ENCODE measurements around the gene RBM47.
"Not testable (repeated sequence)": the region's sequence is repeated elsewhere in the genome, so short reads cannot be mapped to it uniquely, and the experiment has no call there.

The RBM47 gene

GRCh38 chr4:40561543-40562177, 68.0 kb downstream of the RBM47 start:
- DNase-seq: not testable (repeated sequence)

DNA sequence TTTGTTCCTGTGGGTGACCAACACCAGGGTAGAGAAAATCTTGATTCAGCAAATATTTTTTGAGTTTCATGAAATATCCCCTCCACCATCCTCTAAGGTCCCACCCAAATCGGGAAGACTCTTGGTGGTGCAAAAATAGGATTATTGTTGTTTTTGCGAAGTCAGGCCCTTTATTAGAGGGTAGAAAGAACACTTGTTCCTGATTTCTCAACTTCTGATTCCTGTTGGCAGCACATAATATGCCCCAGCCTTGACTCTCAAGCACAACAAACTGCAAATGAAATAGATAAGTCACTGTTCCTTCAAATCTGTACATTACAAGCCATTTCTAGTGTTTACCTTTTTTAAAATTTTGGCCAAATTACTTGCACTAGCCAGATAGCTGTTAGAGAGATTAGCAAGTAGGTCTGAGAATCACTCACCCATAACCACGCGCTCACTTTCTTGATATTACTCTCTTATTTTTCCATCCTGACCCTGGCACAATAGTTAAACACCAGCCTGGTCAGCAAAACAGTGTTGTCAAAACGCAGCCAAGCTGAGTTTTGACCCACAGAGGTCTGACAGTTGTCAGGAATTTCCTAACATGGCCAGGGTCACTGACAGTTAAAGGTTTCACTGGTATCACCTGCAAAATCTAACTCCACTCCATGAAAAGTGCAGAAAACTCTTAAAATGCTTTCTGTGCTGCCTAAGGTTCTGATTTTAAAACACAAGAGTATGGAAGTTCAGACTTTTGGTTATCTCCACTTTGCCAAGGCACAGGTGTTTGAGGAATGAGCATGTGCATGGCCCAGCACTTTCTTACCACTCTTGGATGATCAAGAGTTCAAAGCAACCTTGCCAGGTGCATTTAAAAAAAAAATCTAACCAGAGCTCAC, 69.8 kb downstream of the RBM47 start:
- no peak for DNase-seq

GRCh38 chr4:40557736-40558135, 71.9 kb downstream of the RBM47 start:
- no peak for DNase-seq

- DNase-seq: no peak
Observed at GRCh38 chr4:40555176-40555900, 74.3 kb downstream of the RBM47 start.

GRCh38 chr4:40554641-40555040, 75.0 kb downstream of the RBM47 start:
- not testable (repeated sequence) for DNase-seq

GRCh38 chr4:40553995-40554394, 75.7 kb downstream of the RBM47 start:
- no peak for DNase-seq

- peak; percentile 21 for DNase-seq
Observed at GRCh38 chr4:40552536-40552935, 77.1 kb downstream of the RBM47 start.

DNA sequence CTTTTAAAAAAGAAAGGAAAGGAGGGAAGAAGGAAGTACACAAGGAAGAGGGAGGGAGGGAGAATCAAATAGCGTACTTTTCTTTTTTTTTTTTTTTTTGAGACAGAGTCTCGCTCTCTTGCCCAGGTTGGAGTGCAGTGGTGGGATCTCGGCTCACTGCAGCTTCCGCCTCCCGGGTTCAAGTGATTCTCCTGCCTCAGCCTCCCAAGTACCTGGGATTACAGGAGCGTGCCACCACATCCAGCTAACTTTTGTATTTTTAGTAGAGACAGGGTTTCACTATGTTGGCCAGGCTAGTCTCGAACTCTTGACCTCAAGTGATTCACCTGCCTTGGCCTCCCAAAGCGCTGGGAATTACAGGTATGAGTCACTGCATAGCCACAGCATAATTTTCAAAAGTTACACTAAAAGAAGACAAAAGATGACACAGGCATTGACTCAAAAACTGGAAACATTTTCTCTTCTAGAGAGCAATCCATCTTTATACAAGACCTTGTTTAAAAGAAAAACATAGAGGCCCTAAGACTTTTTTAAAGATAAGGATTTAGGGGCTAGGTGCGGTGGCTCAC, 78.0 kb downstream of the RBM47 start:
- not testable (repeated sequence) for DNase-seq

- peak; percentile 19 for DNase-seq
Observed at GRCh38 chr4:40550948-40551462, 78.7 kb downstream of the RBM47 start.

DNA sequence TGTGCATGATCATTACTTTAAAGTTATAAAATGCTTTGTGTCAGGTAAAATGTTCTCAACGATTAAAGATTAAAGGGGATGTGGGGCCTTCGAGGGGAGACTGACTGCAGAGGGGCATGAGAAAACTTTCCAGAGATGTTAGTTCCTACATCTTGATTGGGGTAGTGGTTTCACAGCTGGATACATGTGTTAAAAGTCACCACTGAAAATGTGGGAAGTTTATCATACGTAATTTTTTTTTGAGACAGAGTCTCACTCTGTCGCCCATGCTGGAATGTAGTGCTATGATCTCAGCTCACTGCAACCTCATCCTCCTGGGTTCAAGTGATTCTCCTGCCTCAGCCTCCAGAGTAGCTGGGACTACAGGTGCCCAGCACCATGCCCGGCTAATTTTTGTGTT, 79.5 kb downstream of the RBM47 start:
- DNase-seq: no peak

DNA sequence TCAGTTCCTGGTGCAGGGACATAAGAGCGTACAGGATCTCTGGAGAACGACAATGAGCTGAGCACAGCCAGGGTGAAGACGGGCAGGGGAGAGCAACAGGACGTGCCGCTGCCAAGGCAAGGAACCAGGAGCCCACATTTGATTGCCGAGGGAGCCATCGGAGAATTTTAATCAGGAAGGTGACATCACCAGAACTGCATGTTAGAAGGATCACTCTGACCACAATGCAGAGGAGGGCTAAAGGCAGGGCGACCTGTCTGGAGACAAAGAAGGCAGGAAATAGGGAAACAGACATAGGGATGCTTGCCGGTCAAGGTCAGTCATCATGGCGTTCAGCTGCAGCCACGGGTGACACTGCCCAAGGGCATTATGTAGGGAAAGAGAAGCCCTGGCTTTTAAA, 81.4 kb downstream of the RBM47 start:
- no peak for DNase-seq

GRCh38 chr4:40547789-40548132, 81.9 kb downstream of the RBM47 start:
- no peak for DNase-seq

- no peak for DNase-seq
Observed at GRCh38 chr4:40546969-40547788, 82.5 kb downstream of the RBM47 start.

GRCh38 chr4:40546506-40546905, 83.2 kb downstream of the RBM47 start:
- DNase-seq: no peak

GRCh38 chr4:40545487-40545886, 84.2 kb downstream of the RBM47 start:
- not testable (repeated sequence) for DNase-seq

- no peak for DNase-seq
Observed at GRCh38 chr4:40544221-40544620, 85.4 kb downstream of the RBM47 start.

GRCh38 chr4:40540800-40541199, 88.9 kb downstream of the RBM47 start:
- DNase-seq: no peak

DNA sequence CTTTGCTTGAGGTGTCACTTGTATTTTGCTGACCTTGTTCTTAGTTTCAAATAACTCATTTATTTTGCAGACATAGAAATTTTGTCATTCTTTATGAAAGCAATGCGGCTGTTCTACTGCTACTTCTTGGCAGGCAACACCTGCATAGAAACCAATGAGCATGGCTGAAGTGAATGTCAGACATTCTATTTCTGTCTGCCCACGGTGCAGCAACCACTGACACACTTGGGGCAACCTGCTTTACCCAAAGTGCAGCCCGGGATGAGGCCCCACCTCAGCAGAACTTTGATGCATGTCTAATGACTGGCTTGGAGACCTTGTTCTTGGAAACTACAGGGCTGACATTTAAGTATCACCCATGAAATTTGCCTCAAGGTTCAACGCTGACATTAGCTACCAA, 93.6 kb downstream of the RBM47 start:
- DNase-seq: no peak

GRCh38 chr4:40531636-40532023, 98.0 kb downstream of the RBM47 start:
- DNase-seq: no peak

GRCh38 chr4:40530961-40531635, 98.6 kb downstream of the RBM47 start:
- no peak for DNase-seq

DNA sequence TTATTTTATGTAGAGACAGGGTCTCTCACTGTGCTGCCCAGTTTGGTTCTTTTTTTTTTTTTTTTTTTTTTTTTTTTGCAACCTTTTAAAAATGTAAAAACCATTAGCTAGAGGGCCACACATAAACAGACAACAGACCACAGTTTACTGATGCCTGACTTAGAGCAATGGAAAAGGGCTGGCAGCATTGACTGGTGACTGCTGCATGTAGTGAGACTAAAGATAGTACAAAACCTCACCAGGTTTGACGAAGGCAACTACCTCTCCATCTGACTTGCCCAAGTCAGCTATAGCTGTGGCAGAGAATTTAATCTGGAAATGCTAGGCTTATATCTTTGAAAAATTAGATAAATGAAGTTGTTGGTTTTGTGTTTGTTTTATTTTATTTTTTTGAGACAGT, 102.9 kb downstream of the RBM47 start:
- DNase-seq: no peak

All from fibroblast of skin of scalp (primary cell).